ENCODE data around the gene MVB12B.

Gene MVB12B

DNA sequence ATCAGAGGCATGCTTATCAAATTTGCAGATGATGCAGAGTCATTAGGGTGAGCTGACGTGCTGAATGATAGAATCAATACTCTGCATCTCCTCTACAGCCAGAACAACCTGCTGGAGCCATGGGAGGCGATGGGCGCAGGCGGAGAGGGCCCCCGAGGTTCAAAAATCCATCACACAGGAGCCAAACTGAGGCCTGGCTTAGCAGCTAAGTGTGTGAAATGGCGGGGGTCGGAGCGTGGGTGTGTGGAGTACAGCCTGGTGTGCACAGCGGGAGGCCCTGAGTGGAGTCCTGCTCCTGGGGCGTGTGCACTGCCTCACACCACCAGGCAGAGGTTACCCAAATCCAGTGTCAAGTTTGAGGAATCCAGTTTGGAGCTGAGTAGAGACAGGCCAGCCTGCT is 73.2 kb downstream of the MVB12B start:
- no peak for TF ChIP-seq ZNF274 (IDR thresholded peaks at IDR 0.05; ENCODE audit: low read depth, low read length)
- H3K4me3 ChIP-seq (ENCODE audit: low read length): no peak overlapping the region

- TF ChIP-seq ZNF274 (IDR thresholded peaks at IDR 0.05; ENCODE audit: low read depth, low read length): no peak
- H3K4me3 ChIP-seq (ENCODE audit: low read length): no peak overlapping the region
Measured at GRCh38 chr9:126400571-126400970, 73.9 kb downstream of the MVB12B start.

DNA sequence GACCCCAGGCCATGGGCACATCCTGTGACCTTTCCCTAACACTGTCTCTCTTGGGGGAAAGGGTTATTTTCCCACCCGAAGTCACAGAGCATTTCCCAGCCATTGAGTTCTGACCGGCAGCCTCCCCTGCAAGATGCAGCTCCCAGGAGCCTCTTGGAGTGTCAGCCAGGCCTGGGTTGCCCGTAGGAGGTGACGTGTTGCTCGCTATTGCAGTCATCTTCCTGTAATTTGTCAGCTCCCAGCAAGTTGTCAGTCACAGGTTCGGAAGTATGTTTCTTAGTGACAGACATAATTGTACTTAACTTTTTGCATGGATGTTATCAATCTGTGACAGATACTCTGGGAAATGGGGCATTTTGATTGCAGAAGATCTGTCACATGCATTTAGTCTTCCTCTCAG is 74.5 kb downstream of the MVB12B start:
- no peak overlapping the region for H3K4me3 ChIP-seq (ENCODE audit: low read length)
- no peak for TF ChIP-seq ZNF274 (IDR thresholded peaks at IDR 0.05; ENCODE audit: low read depth, low read length)

- no peak for TF ChIP-seq ZNF274 (IDR thresholded peaks at IDR 0.05; ENCODE audit: low read depth, low read length)
- H3K4me3 ChIP-seq (ENCODE audit: low read length): no peak overlapping the region
Measured at GRCh38 chr9:126401581-126401980, 75.0 kb downstream of the MVB12B start.

GRCh38 chr9:126403397-126403796 is 76.8 kb downstream of the MVB12B start:
- TF ChIP-seq ZNF274 (IDR thresholded peaks at IDR 0.05; ENCODE audit: low read depth, low read length): no peak
- no peak overlapping the region for H3K4me3 ChIP-seq (ENCODE audit: low read length)

GRCh38 chr9:126404459-126404858 is 77.8 kb downstream of the MVB12B start:
- no peak overlapping the region for H3K4me3 ChIP-seq (ENCODE audit: low read length)
- TF ChIP-seq ZNF274 (IDR thresholded peaks at IDR 0.05; ENCODE audit: low read depth, low read length): no peak

- H3K4me3 ChIP-seq (ENCODE audit: low read length): no peak overlapping the region
- no peak for TF ChIP-seq ZNF274 (IDR thresholded peaks at IDR 0.05; ENCODE audit: low read depth, low read length)
Measured at GRCh38 chr9:126406075-126406667, 79.5 kb downstream of the MVB12B start.

DNA sequence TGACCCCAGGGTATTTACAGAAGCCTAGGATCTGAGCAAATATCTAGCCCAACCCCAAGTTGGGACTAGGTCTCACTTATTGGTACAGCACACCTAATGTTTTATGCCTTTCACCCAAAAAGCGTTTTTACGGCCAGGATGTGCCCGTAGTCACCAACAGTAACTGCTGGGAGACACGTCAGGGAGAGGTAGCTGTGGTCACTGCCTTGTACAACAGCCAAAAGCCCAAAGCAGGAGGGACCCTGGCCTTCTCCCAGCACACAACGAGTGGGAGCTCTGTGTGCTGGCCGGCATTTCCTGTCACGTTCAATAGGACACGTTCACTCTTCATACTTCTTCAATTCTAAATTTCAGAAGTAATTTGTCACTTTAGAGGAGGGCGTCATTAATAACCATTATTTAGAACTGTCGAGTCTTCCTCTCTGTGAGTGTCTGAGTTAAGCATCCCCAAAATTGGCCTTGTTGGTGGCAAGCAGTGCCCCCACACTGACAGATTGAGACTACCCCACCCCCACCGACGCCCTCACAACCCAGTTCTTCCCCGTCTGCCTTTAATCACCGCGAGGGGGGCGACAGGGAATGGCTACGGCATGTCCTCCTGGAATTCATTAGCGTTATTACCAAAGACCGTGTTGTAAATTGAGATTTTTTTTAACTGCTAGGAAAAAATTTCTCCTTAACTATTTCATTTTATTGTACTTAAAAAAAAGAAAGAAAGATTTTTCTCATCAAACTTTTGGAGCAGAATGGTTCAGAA is 80.7 kb downstream of the MVB12B start:
- H3K4me3 ChIP-seq (ENCODE audit: low read length): no peak overlapping the region
- no peak for TF ChIP-seq ZNF274 (IDR thresholded peaks at IDR 0.05; ENCODE audit: low read depth, low read length)

GRCh38 chr9:126408004-126408403 is 81.4 kb downstream of the MVB12B start:
- TF ChIP-seq ZNF274 (IDR thresholded peaks at IDR 0.05; ENCODE audit: low read depth, low read length): no peak
- no peak overlapping the region for H3K4me3 ChIP-seq (ENCODE audit: low read length)

- TF ChIP-seq ZNF274 (IDR thresholded peaks at IDR 0.05; ENCODE audit: low read depth, low read length): no peak
- no peak overlapping the region for H3K4me3 ChIP-seq (ENCODE audit: low read length)
Measured at GRCh38 chr9:126410229-126410628, 83.6 kb downstream of the MVB12B start.

GRCh38 chr9:126411225-126411947 is 84.8 kb downstream of the MVB12B start:
- no peak for TF ChIP-seq ZNF274 (IDR thresholded peaks at IDR 0.05; ENCODE audit: low read depth, low read length)
- peak overlapping the region; percentile 44; the same call in 1 of the 2 replicates for H3K4me3 ChIP-seq (ENCODE audit: low read length)

DNA sequence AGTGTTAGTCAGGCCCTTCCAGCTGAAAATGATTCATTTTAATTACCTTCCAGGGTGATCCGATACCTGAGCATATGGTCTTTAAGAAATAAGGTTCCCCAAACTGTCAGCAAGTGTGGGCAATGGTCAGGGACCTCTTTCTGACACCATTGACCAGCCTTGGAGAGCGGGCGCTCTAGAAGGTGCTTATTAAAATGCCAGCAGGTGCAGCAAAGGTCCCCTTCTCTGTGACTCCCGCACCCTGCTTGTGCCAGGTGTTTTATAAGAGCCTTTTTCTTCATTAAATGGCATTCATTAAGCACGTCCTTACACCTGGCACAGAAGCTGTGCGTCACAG is 85.3 kb downstream of the MVB12B start:
- no peak for TF ChIP-seq ZNF274 (IDR thresholded peaks at IDR 0.05; ENCODE audit: low read depth, low read length)
- H3K4me3 ChIP-seq (ENCODE audit: low read length): peak overlapping the region; percentile 44; the same call in 1 of the 2 replicates

GRCh38 chr9:126412905-126413304 is 86.3 kb downstream of the MVB12B start:
- no peak overlapping the region for H3K4me3 ChIP-seq (ENCODE audit: low read length)
- TF ChIP-seq ZNF274 (IDR thresholded peaks at IDR 0.05; ENCODE audit: low read depth, low read length): no peak

DNA sequence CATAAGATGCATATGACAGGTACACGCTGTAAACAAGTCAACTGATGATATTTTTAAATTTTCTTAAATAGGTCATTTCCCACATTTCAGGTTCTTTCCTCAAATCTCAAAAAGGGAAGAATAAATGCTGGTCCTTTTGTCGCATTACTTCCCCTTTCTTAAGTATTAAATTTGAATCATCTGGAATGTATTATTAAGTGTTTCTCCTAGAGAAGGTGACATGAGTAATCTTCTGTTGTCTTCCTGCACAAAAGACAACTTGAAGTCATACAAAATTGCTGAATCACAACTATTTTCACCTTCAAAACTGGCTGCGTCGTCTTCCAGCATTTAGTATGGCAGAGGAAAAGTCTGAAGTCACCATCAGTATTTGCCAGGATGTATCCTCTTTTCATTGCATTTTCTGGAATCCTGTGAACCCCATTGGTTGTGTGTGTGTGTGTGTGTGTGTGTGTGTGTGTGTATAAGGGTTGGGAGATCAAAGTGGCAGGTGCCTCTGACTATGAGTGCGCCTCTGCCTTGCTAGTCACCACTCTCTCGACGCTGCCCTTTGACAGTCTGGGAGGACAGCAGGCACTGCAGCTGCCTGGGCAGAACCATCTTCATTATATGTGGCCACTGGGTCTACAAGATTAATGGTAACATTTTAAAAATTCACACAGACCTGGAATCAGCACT is 86.9 kb downstream of the MVB12B start:
- H3K4me3 ChIP-seq (ENCODE audit: low read length): no peak overlapping the region
- TF ChIP-seq ZNF274 (IDR thresholded peaks at IDR 0.05; ENCODE audit: low read depth, low read length): no peak
